ENCODE data around the gene COMMD3. TPM values are rescaled to one million over a fixed set of nuclear protein-coding genes. Genes with fewer than 3 reads are reported as not detected.

The COMMD3 gene
- total and polyA plus RNA-seq, 9 of the 15 experiments (the other 6 are each of a cell fraction or from before 2014, with no cell fraction given), result 50.7 to 217 (median 80.1) TPM

DNA sequence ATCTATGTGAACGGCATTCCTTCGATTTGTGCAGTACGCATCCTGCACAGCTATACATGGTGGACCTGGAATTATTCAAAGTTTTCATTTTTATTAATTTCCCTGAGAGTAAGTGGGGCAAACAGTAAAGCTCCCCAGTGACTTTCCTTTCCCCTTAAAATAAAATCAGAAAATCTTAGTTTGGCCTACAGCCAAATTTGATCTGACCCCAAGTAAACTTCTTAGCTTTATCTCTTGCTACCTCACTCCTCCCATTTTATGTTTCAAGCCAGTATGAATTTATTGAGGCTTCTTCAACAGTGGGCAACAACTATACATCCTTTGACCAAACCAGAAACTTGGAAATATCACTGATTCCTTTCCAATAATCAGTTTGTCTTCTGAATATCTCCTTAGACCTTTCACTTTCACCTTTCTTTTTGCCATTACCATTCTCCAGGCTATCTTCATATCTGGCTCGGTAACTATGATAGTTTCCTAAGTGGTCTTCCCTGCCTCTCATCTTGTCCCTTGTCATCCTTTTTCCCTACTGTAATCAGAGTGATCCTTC, 40.2 kb downstream of the COMMD3 start (continued):
- TF ChIP-seq CSDE1 (IDR thresholded peaks at IDR 0.05) (no peak), ZNF668 (CRISPR knock-in tag; IDR thresholded peaks at IDR 0.05) (no peak), CREB1 (IDR thresholded peaks at IDR 0.05) (no peak), CREB1 (CRISPR knock-in tag; IDR thresholded peaks at IDR 0.05) (no peak), SMARCC2 (IDR thresholded peaks at IDR 0.05; ENCODE audit: low read depth) (no peak), KLF10 (CRISPR knock-in tag; IDR thresholded peaks at IDR 0.05) (no peak), ZNF766 (CRISPR knock-in tag; conservative IDR thresholded peaks at IDR 0.05) (no peak), ZNF3 (CRISPR knock-in tag; IDR thresholded peaks at IDR 0.05) (no peak), DPF2 (IDR thresholded peaks at IDR 0.05) (peak; percentile 56; the same call in 1 of the 2 replicates), CBX2 (IDR thresholded peaks at IDR 0.05; ENCODE audit: insufficient read depth, low read length, poor library complexity, severe bottlenecking) (no peak), ZNF75A (CRISPR knock-in tag; IDR thresholded peaks at IDR 0.05) (no peak), TEAD1 (CRISPR knock-in tag; IDR thresholded peaks at IDR 0.05) (no peak), BRF1 (IDR thresholded peaks at IDR 0.05; ENCODE audit: borderline replicate concordance, extremely low read depth, insufficient read length) (no peak), KLF6 (CRISPR knock-in tag; IDR thresholded peaks at IDR 0.05; ENCODE audit: borderline replicate concordance) (no peak), TBL1XR1 (IDR thresholded peaks at IDR 0.05; ENCODE audit: low read length in 2 of 2) (no peak), NR2F6 (CRISPR knock-in tag; IDR thresholded peaks at IDR 0.05) (no peak), NFRKB (IDR thresholded peaks at IDR 0.05; ENCODE audit: low read depth) (no peak), NFIC (IDR thresholded peaks at IDR 0.05) (peak; percentile 97), ZNF324 (CRISPR knock-in tag; IDR thresholded peaks at IDR 0.05) (no peak), MCM7 (IDR thresholded peaks at IDR 0.05) (no peak), NR4A1 (CRISPR knock-in tag; IDR thresholded peaks at IDR 0.05) (no peak), NR4A1 (tag; IDR thresholded peaks at IDR 0.05) (no peak), RBM25 (IDR thresholded peaks at IDR 0.05; ENCODE audit: low read depth, low read length, severe bottlenecking) (peak; percentile 12), NR1H2 (CRISPR knock-in tag; IDR thresholded peaks at IDR 0.05) (0 out of 2 replicates have a peak, but pooled peaks have one; percentile 56), NFE2 (IDR thresholded peaks at IDR 0.05; ENCODE audit: low read depth) (no peak), CBX3 (IDR thresholded peaks at IDR 0.05; ENCODE audit: borderline replicate concordance in 1 of 2, low read length in 2 of 2) (no peak), ZNF507 (tag; conservative IDR thresholded peaks at IDR 0.05) (no peak), MED1 (CRISPR knock-in tag; IDR thresholded peaks at IDR 0.05; ENCODE audit: borderline replicate concordance) (no peak)
- TF ChIP-seq, protein P1, sequence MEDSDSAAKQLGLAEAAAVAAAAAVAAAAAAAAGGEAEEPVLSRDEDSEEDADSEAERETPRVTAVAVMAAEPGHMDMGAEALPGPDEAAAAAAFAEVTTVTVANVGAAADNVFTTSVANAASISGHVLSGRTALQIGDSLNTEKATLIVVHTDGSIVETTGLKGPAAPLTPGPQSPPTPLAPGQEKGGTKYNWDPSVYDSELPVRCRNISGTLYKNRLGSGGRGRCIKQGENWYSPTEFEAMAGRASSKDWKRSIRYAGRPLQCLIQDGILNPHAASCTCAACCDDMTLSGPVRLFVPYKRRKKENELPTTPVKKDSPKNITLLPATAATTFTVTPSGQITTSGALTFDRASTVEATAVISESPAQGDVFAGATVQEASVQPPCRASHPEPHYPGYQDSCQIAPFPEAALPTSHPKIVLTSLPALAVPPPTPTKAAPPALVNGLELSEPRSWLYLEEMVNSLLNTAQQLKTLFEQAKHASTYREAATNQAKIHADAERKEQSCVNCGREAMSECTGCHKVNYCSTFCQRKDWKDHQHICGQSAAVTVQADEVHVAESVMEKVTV (CRISPR knock-in tag; IDR thresholded peaks at IDR 0.05), result no peak
- TF ChIP-seq, protein P2, sequence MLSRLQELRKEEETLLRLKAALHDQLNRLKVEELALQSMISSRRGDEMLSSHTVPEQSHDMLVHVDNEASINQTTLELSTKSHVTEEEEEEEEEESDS (CRISPR knock-in tag; IDR thresholded peaks at IDR 0.05), result no peak

All from K562 (cell line).